HG03108 (cell line): Measurements from ENCODE around the gene GNMT.

Experiments
- ATAC-seq: cut with Tn5 transposase; IDR thresholded peaks from one replicate; pipeline ENCODE4 v1.9.1; 2021; ENCODE audit warnings: moderate library complexity; ENCODE audit not compliant: unreplicated experiment

Gene GNMT

DNA sequence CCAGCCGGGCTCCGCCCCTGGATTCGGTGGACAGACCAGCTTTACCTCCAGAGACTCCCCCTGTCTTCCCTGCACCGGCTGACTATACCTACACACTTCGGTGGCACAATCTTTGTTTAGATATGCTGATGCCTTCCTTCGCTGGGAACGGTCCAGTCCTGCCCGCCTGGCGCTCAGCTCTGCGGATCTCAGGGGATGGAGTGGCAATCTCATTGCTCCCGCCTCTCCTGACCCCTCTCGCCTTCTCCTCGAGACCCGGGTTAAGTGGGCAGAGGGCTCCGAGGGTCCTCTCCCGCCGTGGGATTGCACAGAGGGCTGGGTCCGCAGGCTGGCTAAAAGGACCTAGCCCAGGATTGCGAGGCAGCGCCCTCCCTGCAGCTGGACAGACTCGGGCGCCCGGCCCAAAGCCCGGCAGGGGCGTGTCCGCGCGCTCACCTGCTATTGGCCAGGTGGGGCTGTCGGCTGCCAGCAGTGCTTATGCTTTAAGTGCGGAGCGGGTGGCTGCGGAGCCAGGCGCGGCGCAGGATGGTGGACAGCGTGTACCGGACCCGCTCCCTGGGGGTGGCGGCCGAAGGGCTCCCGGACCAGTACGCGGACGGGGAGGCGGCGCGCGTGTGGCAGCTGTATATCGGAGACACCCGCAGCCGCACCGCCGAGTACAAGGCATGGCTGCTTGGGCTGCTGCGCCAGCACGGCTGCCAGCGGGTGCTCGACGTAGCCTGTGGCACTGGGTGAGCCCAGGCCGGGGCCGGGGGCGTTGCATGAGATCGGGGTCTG lies at the start of gene GNMT:
GNMT (plus strand) TSS at position 512 of the 777 bp plus-strand sequence; CDS start at position 526, 14 bp downstream.
- no peak for ATAC-seq

DNA sequence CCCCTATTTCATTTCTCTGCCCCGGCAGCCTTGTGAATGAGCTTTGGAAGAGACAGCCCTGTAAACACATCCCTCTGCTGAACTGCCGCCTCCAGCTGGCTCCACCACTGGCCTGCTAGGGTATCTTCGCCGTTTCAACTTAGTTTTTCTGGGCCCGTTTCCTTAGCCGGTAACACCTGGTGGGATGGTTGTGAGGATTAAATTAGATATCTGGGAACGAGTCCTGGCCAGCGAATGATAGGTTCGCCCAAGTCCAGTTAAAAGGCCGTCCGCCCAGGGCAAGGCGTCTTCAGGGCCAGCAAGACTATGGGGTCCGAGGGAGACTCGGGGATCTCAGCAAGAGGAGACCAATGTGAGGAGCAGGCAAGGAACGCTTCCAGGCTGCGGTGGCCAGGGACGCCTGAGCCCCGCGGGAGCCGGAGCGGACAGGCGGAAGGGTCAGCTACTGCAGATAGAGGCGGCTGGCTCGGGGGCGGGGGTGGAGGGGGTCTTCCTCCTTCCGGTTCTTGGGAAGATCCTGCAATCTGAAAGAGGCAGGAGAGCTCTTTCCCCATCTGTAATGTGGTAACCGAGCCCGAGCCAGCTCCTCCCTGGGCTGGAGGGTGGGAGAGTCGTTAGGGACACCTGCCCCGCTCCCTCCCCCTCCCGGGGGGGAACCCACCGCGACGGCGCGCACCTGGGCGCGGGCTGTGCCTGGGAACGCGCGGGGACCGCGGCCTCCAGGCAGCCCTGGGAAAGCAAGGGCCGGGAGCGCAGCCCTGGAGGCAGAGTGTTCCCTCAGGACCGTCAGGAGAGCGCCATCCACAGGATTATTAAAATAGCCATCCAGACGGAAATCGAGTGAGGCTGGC lies 49.2 kb upstream of the GNMT start:
- no peak for ATAC-seq

GRCh38 chr6:42914546-42914945 lies 46.0 kb upstream of the GNMT start:
- no peak for ATAC-seq

DNA sequence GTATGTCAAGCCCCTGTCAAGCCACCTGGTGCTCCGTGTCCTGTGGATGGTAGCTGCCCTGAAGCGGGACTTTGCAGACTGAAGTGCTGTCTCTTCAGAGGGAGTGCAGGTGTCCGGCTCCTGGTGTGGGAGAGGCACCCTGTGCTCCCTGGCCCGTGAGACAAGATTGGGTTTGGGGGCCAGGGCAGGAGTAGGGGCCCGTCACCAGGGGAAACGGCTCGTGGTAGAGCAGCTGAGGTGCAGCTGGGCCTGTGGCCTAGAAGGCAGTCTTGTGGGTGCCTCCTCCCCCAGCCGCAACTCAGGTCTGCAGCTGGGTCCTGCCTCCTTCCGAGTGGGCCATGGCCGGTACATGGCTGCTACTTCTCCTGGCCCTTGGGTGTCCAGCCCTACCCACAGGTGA lies 44.8 kb upstream of the GNMT start, which contains the start of gene PTCRA:
PTCRA (plus strand) TSS at position 322 of the 400 bp plus-strand sequence; CDS start at position 339, 17 bp downstream.
- ATAC-seq, result no peak

DNA sequence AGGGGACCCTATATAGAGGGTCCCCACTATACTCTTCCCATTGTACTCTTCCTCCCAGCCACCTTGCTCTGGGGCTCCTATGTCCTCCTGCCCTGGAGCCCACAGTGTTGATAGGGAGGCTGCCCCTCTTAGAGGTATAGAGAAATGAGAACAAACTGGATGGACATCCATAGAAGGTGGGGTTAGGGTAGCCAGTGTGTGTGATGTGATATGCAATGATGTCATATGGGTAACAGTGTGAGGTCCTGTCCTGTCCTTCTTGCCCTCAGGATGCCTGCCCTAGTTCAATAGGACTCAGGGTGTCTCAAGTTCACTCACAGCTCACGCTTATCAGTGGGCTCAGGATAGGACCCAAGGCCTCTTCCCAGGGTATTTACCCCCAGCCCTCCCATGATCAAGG lies 44.3 kb upstream of the GNMT start:
- no peak for ATAC-seq

GRCh38 chr6:42921801-42922200 lies 38.8 kb upstream of the GNMT start:
- ATAC-seq, result no peak

DNA sequence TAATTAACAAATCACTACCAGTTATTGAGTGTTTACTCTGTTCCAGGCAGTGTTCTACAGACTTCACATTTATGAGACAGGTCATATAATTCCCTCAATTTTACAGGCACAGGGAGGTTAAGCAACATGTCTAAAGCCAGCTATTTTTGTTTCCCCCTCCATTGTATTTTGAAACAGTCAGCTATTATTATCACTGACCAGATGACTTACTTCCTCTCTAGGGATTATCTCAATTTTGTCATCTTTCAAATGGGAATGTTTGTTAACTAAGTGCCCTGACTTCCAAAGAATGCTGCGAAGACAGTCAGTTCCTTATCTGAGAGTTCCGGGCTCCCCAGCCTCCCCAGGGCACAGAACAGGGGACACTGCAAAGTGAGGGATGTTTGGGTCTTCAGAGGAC lies 36.9 kb upstream of the GNMT start:
- ATAC-seq, result no peak

DNA sequence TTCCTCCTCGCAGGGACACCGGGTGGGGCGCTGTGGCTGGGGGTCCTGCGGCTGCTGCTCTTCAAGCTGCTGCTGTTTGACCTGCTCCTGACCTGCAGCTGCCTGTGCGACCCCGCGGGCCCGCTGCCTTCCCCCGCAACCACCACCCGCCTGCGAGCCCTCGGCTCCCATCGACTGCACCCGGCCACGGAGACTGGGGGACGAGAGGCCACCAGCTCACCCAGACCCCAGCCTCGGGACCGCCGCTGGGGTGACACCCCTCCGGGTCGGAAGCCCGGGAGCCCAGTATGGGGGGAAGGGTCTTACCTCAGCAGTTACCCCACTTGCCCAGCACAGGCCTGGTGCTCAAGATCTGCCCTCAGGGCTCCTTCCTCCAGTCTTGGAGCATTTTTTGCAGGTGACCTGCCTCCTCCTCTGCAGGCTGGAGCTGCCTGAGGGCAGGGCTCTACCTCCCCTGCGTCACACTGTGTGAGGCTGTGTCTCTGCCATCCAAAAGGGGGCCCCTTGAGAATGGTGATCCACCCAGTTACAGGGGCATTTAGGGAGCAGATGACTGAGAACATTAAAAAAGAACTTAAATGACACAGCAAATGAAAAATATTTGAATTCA lies 35.2 kb upstream of the GNMT start:
- no peak for ATAC-seq

DNA sequence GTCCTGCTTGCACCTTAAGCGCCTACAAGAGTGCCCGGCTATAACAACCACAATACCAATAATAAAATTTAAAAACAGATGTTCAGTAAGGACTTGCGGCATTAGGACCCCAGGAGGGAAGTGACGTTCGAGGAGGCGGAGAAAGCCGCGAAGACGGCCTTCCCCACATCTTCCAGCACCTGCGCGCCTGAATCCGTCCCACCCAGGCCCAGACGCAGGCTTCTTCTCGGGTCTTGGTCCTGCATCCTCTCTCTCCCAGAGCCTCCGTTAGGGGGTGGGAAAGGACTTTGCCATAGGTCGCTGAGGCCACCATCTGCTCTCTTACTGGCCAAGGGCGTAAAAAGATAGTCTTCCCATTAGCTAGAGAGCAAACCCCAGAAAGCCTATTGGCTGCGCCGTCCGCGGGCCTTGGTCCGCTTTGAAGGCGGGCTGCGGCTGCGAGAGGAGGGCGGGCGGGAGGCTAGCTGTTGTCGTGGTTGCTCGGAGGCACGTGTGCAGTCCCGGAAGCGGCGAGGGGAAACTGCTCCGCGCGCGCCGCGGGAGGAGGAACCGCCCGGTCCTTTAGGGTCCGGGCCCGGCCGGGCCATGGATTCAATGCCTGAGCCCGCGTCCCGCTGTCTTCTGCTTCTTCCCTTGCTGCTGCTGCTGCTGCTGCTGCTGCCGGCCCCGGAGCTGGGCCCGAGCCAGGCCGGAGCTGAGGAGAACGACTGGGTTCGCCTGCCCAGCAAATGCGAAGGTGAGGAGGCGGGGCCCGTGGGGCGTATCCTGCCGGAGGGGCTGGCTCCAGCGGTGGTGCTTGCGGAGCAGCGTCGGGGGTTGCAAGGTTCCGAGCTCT lies 31.4 kb upstream of the GNMT start, which contains the start of gene CNPY3:
CNPY3 (plus strand) TSS at position 495 of the 835 bp plus-strand sequence; CDS start at position 586, 91 bp downstream.
- peak; percentile 74 for ATAC-seq

DNA sequence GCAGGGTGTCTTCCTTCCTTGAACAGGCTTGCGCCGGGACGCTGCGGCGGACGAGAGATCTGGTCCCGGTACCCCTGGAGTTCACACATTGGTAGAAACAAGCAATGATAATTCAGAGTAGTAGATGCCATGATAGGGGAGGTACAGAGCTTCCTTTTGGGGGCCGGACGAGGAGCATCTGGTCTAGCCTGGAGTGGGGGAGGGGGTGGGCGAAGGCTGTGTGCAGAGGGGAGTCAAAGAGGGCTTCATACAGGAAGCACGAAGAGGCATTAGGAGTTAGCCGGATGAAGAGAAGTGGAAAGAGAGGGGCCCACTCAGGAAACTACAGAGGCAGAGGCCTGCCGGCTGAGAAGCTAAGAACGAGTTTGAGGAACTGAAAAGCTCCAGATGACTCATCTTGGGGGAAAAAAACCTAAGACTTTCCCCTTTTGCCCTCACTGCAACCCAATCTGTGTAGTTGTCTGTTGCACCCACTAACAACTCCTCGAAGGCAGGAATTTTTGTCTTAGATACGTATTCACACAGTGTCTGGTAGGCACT lies 30.7 kb upstream of the GNMT start:
- ATAC-seq, result peak; percentile 38

DNA sequence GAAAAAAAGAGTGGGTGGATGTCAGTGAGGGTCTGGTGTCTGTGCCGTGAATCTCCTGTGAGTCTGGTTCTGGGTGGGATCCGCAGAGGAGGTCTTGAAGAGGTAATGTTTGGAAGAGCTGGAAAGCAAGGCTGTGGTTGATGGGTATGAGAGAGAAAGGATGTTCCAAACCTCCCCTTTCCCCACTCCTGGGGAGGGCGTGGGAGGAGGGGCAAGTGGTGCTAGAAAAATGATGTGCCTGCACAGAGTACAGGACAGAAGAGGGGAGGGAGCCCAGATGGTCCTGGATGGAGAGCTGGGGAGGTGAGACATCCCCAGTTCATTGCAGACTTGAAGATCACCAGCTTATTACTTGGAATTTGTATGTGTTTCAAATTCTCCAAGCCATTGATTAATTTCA lies 28.1 kb upstream of the GNMT start:
- ATAC-seq, result no peak

GRCh38 chr6:42933205-42933604 lies 27.3 kb upstream of the GNMT start:
- no peak for ATAC-seq

GRCh38 chr6:42935322-42935721 lies 25.2 kb upstream of the GNMT start:
- ATAC-seq, result no peak

DNA sequence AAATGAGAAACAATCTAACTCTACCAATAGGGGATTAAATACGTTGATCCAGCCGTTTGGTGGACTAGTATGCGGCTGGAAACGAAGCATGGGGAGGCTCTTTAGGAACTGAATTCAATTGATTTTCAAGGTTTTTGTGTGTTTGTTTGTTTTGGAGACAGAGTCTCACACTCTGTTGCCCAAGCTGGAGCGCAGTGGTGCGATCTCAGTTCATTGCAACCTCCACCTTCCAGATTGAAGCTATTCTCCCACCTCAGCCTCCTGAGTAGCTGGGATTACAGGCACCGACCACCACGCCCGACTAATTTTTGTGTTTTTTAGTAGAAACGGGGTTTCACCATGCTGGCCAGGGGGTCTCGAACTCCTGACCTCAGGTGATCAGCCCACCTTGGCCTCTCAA lies 24.2 kb upstream of the GNMT start:
- no peak for ATAC-seq

- no peak for ATAC-seq
Observed at GRCh38 chr6:42937548-42938427, 22.8 kb upstream of the GNMT start.

DNA sequence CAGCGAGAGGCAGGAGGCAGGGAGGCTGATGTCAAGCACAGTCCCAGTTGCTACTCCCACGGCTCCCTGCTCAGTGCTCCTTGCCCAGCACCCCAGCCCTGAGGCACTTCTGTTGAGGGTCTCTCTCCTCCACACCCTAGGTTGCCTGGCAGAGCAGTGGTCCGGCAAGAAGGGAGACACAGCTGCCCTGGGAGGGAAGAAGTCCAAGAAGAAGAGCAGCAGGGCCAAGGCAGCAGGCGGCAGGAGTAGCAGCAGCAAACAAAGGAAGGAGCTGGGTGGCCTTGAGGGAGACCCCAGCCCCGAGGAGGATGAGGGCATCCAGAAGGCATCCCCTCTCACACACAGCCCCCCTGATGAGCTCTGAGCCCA lies 22.1 kb upstream of the GNMT start:
- ATAC-seq, result no peak

DNA sequence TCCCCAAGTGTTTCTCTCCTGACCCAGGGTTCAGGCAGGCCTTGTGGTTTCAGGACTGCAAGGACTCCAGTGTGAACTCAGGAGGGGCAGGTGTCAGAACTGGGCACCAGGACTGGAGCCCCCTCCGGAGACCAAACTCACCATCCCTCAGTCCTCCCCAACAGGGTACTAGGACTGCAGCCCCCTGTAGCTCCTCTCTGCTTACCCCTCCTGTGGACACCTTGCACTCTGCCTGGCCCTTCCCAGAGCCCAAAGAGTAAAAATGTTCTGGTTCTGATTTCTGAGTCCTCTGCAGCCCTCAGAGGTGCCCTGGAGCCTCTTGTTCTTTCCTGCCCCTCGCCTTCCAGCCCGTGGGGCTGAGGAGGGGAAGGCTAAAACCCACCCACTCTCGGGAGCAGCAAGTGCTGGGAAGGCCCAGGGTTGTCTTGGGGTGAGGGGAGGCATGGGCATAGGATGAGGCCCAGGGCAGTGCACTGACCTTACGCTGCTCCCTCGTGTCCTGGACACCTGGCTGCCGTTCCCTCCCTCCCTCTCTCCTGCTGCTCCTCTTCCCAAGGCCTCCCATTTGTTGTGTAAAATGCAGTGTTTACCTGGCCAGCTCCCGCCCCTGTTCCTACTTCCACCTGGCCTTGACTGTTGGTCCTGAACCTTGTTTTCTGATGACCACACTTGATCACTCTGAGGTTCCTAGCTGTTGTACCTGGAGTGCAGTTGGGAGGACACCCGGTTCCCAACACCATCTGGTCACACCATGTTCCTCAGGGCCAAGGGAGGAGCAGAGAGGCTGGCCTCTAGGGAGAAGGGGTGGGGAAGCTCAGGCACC lies 21.4 kb upstream of the GNMT start:
- no peak for ATAC-seq

DNA sequence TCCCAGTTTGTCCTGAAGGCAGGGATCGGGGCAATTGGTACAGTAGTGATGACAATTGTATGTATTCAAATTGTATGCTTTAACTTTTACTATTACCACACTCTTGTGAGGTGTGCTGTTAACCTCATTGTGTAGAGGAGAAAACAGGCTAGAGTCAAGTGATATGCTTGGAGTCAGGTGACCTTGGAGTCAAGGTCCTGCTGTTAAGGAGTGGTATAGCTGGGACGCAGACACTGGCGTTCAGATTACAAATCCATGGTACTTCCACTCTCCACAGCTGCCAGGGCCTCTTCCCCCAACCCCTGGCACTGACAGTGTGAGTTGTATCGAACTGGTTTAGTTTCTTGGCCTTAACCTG lies 20.8 kb upstream of the GNMT start:
- ATAC-seq, result no peak
